OCI-LY7 (cell line): ENCODE measurements around the gene G6PC3. TPM values are rescaled to one million over a fixed set of nuclear protein-coding genes. Genes with fewer than 3 reads are reported as not detected.

ENCODE experiments used
- BruUV-seq: library from RNA; stranded (reverse); fragments of 400-500 nt; replicated peaks from 2 replicates; lab custom pipeline; 2021; lab: Mats Ljungman, UMichigan
- CTCF ChIA-PET: fragments of 300-600 bp; sonication (Branson Sonifier 250); formaldehyde crosslinking; loops from one replicate; lab custom pipeline; 2022; ENCODE audit warnings: antibody characterized with exemption; ENCODE audit not compliant: unreplicated experiment; lab: Charles Lee
- POLR2A ChIA-PET: fragments of 300-600 bp; sonication (Branson Sonifier 250); formaldehyde crosslinking; loops from one replicate; lab custom pipeline; 2022; ENCODE audit warnings: antibody characterized with exemption; lab: Charles Lee
- DNase-seq: peaks from one replicate; pipeline ENCODE4 v3.0.0-alpha.2; 2015; ENCODE audit warnings: low spot score
- H2AFZ ChIP-seq: fragments of 200-600 bp; sonication (generic), shearing (Covaris generic); 2 replicates; pipeline ENCODE4 v1.6.1; 2014; ENCODE audit warnings: mild to moderate bottlenecking, antibody characterized with exemption, low read length, moderate library complexity
- H3K27ac ChIP-seq: fragments of 200-600 bp; sonication (generic); 2 replicates; pipeline ENCODE4 v1.5.1; 2014; ENCODE audit warnings: mixed run types, low read depth, mild to moderate bottlenecking, moderate library complexity, low read length, inconsistent platforms; ENCODE audit not compliant: poor library complexity, severe bottlenecking
- H3K36me3 ChIP-seq: fragments of 200-600 bp; sonication (generic); 2 replicates; pipeline ENCODE4 v1.6.1; 2014; ENCODE audit warnings: mild to moderate bottlenecking, antibody characterized with exemption, low read length, moderate library complexity, mixed read lengths; ENCODE audit not compliant: insufficient read depth
- H3K4me1 ChIP-seq: fragments of 200-600 bp; sonication (generic); 2 replicates; pipeline ENCODE4 v1.5.1; 2014; ENCODE audit warnings: mild to moderate bottlenecking, low read length; ENCODE audit not compliant: insufficient read depth, poor library complexity, severe bottlenecking
- H3K4me2 ChIP-seq: fragments of 200-600 bp; sonication (generic); 2 replicates; pipeline ENCODE4 v1.6.1; 2014; ENCODE audit warnings: mild to moderate bottlenecking, low read length
- H3K4me3 ChIP-seq: fragments of 200-600 bp; sonication (generic); 2 replicates; pipeline ENCODE4 v1.5.1; 2014; ENCODE audit warnings: mild to moderate bottlenecking, low read depth, low read length; ENCODE audit not compliant: poor library complexity, severe bottlenecking
- H3K79me2 ChIP-seq: fragments of 200-600 bp; sonication (generic); 2 replicates; pipeline ENCODE4 v1.6.1; 2016; ENCODE audit warnings: low read depth, mild to moderate bottlenecking, low read length, moderate library complexity, mixed read lengths; ENCODE audit not compliant: insufficient read depth
- H3K9me2 ChIP-seq: fragments of 200-600 bp; sonication (generic); 2 replicates; pipeline ENCODE4 v1.6.1; 2016; ENCODE audit warnings: mild to moderate bottlenecking, low read length, mixed read lengths; ENCODE audit not compliant: insufficient read depth
- H3K9me3 ChIP-seq: fragments of 200-600 bp; sonication (generic); 2 replicates; pipeline ENCODE4 v1.6.1; 2014; ENCODE audit warnings: mild to moderate bottlenecking, mixed run types, low read length, mixed read lengths
- H4K20me1 ChIP-seq: fragments of 200-600 bp; sonication (generic); 2 replicates; pipeline ENCODE4 v1.6.1; 2014; ENCODE audit warnings: mild to moderate bottlenecking, antibody characterized with exemption, low read length, moderate library complexity, mixed read lengths; ENCODE audit not compliant: insufficient read depth
- CTCF ChIP-seq: fragments of 200-600 bp; sonication (generic); conservative IDR thresholded peaks from 2 replicates; pipeline ENCODE4 v1.5.1; 2014; ENCODE audit warnings: mild to moderate bottlenecking, antibody characterized with exemption, low read length, moderate library complexity, mixed read lengths
- EZH2phosphoT487 ChIP-seq: fragments of 200-600 bp; sonication (generic); IDR thresholded peaks from 2 replicates; pipeline ENCODE4 v1.6.1; 2018; ENCODE audit warnings: low read depth, borderline replicate concordance, mild to moderate bottlenecking, mixed run types, antibody characterized with exemption, low read length, moderate library complexity, mixed read lengths
- intact Hi-C: fragments of 100-400 bp; cut with micrococcal nuclease; formaldehyde crosslinking; loops from one replicate; pipeline ENCODE4 v1.10.0; 2022; ENCODE audit not compliant: unreplicated experiment
- total RNA-seq, 2 experiments: library from RNA; depleted of rRNA in 1 of 2; stranded (reverse); fragments of >200 nt in 1 of 2; shearing (Covaris generic) in 1 of 2; gene quantifications; 2 replicates each; pipeline ENCODE4 v1.2.3, GENCODE V29; 2014 to 2022

G6PC3 gene
- total RNA-seq, 2 experiments from 2014 or later = 20.6 to 46.1 TPM

- H4K20me1 ChIP-seq = no peaks in the 10 kb centered on the region
- H3K9me3 ChIP-seq = no peaks in the 10 kb centered on the region
- no TSS peak for BruUV-seq
- POLR2A ChIA-PET = interaction anchor here (0.8 kb wide), 1 partner anchor 60 kb away, joined by 3 read pairs; no protein-coding TSS in a partner anchor
- TF ChIP-seq CTCF (no peak), EZH2phosphoT487 (no peak)
- CTCF ChIA-PET = interaction anchor here (0.5 to 0.6 kb wide), 3 partner anchors 61 to 184 kb away, joined by 3 to 4 read pairs (median 3); no protein-coding TSS in a partner anchor
- H3K4me3 ChIP-seq = peak within 1 kb of the TSS; percentile 90
- no peaks in the 10 kb centered on the region for H3K9me2 ChIP-seq
- H3K27ac ChIP-seq = peak within 1 kb of the TSS; percentile 72
- DNase-seq = peak; percentile 92
- intact Hi-C loops = no loop called here
- peaks cover 29% of the 10 kb centered on the region for H3K36me3 ChIP-seq
- H3K4me2 ChIP-seq = peak within 1 kb of the TSS; percentile 87
- H3K79me2 ChIP-seq = peaks cover 51% of the 10 kb centered on the region
- peaks cover 39% of the 10 kb centered on the region for H3K4me1 ChIP-seq
- H2AFZ ChIP-seq = peak within 1 kb of the TSS; percentile 73
Observed at GRCh38 chr17:44066204-44066930, 4.2 kb upstream of the G6PC3 start, which contains the start of gene LSM12. LSM12 (minus strand) TSS chr17:44066671; CDS start chr17:44066587, 84 bp downstream.

- intact Hi-C loops = no loop called here
Observed at GRCh38 chr17:44067545-44067940, 3.0 kb upstream of the G6PC3 start.

More at GRCh38 chr17:44067545-44067940, 3.0 kb upstream of the G6PC3 start:
- Histone ChIP-seq H3K79me2 (peaks cover 48% of the 10 kb centered on the region), H3K9me3 (no peaks in the 10 kb centered on the region), H3K4me3 (peak overlapping the region; percentile 90), H3K4me1 (peaks cover 46% of the 10 kb centered on the region), H2AFZ (peak overlapping the region; percentile 73; the same call in 1 of the 2 replicates), H3K36me3 (peaks cover 18% of the 10 kb centered on the region), H3K4me2 (peak overlapping the region; percentile 87), H3K27ac (peak overlapping the region; percentile 72), H4K20me1 (no peaks in the 10 kb centered on the region), H3K9me2 (no peaks in the 10 kb centered on the region)
- no peak for TF ChIP-seq CTCF
- no peak for TF ChIP-seq EZH2phosphoT487
- POLR2A ChIA-PET = no interaction called here
- no peak for DNase-seq
- BruUV-seq = no TSS peak
- CTCF ChIA-PET = no interaction called here
